Transverse colon (tissue), 4 donors: ENCODE measurements around the gene PTGDR2. TPM values are rescaled to one million over a fixed set of nuclear protein-coding genes. Genes with fewer than 3 reads are reported as not detected.
A peak's percentile ranks its signal among the peaks of the same experiment; 100 is the strongest.

Experiments
- DNase-seq: peaks from one replicate; pipeline ENCODE4 v3.0.0-alpha.2; 2019
- H3K27ac ChIP-seq, 4 donors: fragments of 200-600 bp; sonication (generic); 2 replicates each; pipeline ENCODE4 v1.5.1; 2016 to 2018; ENCODE audit warnings: inconsistent platforms in 4 of 4
- H3K27me3 ChIP-seq: fragments of 200-600 bp; sonication (generic); 2 replicates; pipeline ENCODE4 v1.5.1; 2017; ENCODE audit warnings: inconsistent platforms
- H3K36me3 ChIP-seq, 4 donors: fragments of 200-600 bp; sonication (generic); 2 replicates each; pipeline ENCODE4 v1.5.1; 2017 to 2019; ENCODE audit warnings: inconsistent platforms in 4 of 4
- H3K4me1 ChIP-seq, 4 donors: fragments of 200-600 bp; sonication (generic); 2 replicates each; pipeline ENCODE4 v1.5.1; 2017 to 2020; ENCODE audit warnings: inconsistent platforms in 4 of 4
- H3K4me3 ChIP-seq, 4 donors: fragments of 200-600 bp; sonication (generic); 1 replicate in 1 of 4; 2 replicates in 3 of 4; pipeline versions ENCODE4 v1.5.1 to v1.6.1; 2017 to 2019; ENCODE audit warnings: inconsistent platforms in 4 of 4
- H3K9me3 ChIP-seq, 2 donors: fragments of 200-600 bp; sonication (generic); 2 replicates each; pipeline ENCODE4 v1.5.1; 2017 to 2019; ENCODE audit warnings: inconsistent platforms in 2 of 2
- CTCF ChIP-seq, 5 experiments: fragments of 200-600 bp in 3 of 5; fragments of 450-650 bp in 2 of 5; sonication (generic) in 3 of 5; IDR thresholded peaks; 1 replicate in 2 of 5; 2 replicates in 3 of 5; pipeline ENCODE4 v1.5.1; 2016 to 2017; ENCODE audit warnings: antibody characterized with exemption in 5 of 5, inconsistent platforms in 3 of 5, mild to moderate bottlenecking in 2 of 5, moderate library complexity in 1 of 5
- EP300 ChIP-seq: sonication (generic); formaldehyde crosslinking; IDR thresholded peaks from one replicate; pipeline ENCODE4 v1.6.1; 2017; ENCODE audit warnings: antibody characterized with exemption, low read depth
- POLR2A ChIP-seq: fragments of 450-650 bp; IDR thresholded peaks from one replicate; pipeline ENCODE4 v1.6.1; 2016; ENCODE audit warnings: antibody characterized with exemption, mild to moderate bottlenecking, moderate library complexity
- POLR2AphosphoS5 ChIP-seq, 3 donors: sonication (generic); formaldehyde crosslinking; IDR thresholded peaks; one replicate each; pipeline ENCODE4 v1.6.1; 2016; ENCODE audit warnings: antibody characterized with exemption in 3 of 3
- WGBS, 2 donors: methylation state at CpG; one replicate each; pipeline ENCODE4 v1.1.5; 2018; ENCODE audit warnings: low coverage in 1 of 2; 5-methylcytosine and 5-hydroxymethylcytosine counted together
- in situ Hi-C, 4 donors: fragments of 200-750 bp; cut with MboI; loops; one replicate each; pipeline versions ENCODE4 v1.15.0 to v1.15.1; 2017; ENCODE audit warnings: low sequenced_read_pairs in 3 of 4, low pct_ligation_motif_present in 1 of 4, low pct_unique_long_range_greater_than_20kb in 1 of 4
- intact Hi-C: fragments of 100-400 bp; cut with DNase I; formaldehyde crosslinking; loops from one replicate; pipeline ENCODE4 v1.15.1; 2023; ENCODE audit warnings: low total_unique reads
- total RNA-seq, 4 donors: library from RNA; depleted of rRNA; stranded (reverse); fragments of >200 nt; gene quantifications; one replicate each; pipeline ENCODE4 v1.1.0, GENCODE V29; 2016

Gene PTGDR2
- total RNA-seq, 4 donors from 2014 or later: 3.5 to 36.6 (median 4.5) TPM; not detected in 1

- 63 to 84% methylated on average over 1 of the region's 1 CpG for WGBS, 2 donors
- Histone ChIP-seq H3K27me3 (no peaks in the 10 kb centered on the region), H3K27ac (no peak overlapping the region), H3K4me1 (peaks cover 0 to 17% (median 5%) of the 10 kb centered on the region in 4 donors), H3K9me3 (peaks cover 3 to 12% of the 10 kb centered on the region in 2 donors), H3K36me3 (no peaks in the 10 kb centered on the region), H3K4me3 (no peak overlapping the region)
- intact Hi-C loops: no loop called here
- no peak for TF ChIP-seq POLR2A
- TF ChIP-seq POLR2AphosphoS5 (IDR thresholded peaks at IDR 0.05): no peak
- no peak for DNase-seq
- in situ Hi-C loops: no loop called here
Measured at GRCh38 chr11:60813324-60813723, 42.4 kb downstream of the PTGDR2 start.

DNA sequence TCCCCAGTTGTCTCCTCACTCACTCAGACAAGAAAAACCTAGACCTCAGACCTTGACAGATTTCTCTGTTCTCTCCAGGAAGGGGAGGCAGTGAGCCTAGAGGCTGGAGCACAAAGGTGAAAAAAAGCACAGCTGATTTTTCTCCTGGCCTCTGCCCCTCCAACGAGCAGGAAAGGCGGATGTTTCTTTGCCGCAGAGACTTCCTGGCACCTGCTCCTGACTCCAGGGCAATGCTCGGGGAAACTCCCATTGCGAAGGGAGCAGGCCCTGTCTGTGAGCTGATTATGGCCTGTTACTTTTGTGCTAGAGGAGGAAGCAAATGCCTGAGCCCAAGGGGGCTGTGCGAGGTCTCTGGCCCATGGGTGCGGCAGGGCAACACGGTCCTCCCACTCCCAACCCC, 45.2 kb downstream of the PTGDR2 start:
- TF ChIP-seq CTCF (IDR thresholded peaks at IDR 0.05) (no peak), POLR2AphosphoS5 (IDR thresholded peaks at IDR 0.05) (no peak), EP300 (no peak), POLR2A (no peak)
- intact Hi-C loops (no loop called here), in situ Hi-C loops (no loop called here)
- no peaks in the 10 kb centered on the region for H3K36me3 ChIP-seq
- H3K27me3 ChIP-seq: no peaks in the 10 kb centered on the region
- no peak overlapping the region for H3K4me3 ChIP-seq
- H3K4me1 ChIP-seq: peaks cover 0 to 17% (median 5%) of the 10 kb centered on the region in 4 donors
- H3K9me3 ChIP-seq: no peaks in the 10 kb centered on the region
- 30% methylated on average over 8 of the region's 8 CpGs; no CpG with 5 or more reads in 1 of the 2 donors for WGBS, 2 donors
- DNase-seq: peak; percentile 43
- H3K27ac ChIP-seq: no peak overlapping the region

- H3K36me3 ChIP-seq: no peaks in the 10 kb centered on the region
- no peaks in the 10 kb centered on the region for H3K27me3 ChIP-seq
- no peak overlapping the region for H3K4me3 ChIP-seq
- DNase-seq: no peak
- peaks cover 0 to 17% (median 5%) of the 10 kb centered on the region in 4 donors for H3K4me1 ChIP-seq
- no peak for TF ChIP-seq POLR2A
- TF ChIP-seq POLR2AphosphoS5 (IDR thresholded peaks at IDR 0.05): no peak
- TF ChIP-seq CTCF (IDR thresholded peaks at IDR 0.05): no peak
- no peak for TF ChIP-seq EP300
- WGBS, 2 donors: 93% methylated on average over 4 of the region's 4 CpGs; no CpG with 5 or more reads in 1 of the 2 donors
- intact Hi-C loops: no loop called here
- in situ Hi-C loops: no loop called here
- no peak overlapping the region for H3K27ac ChIP-seq
- no peaks in the 10 kb centered on the region for H3K9me3 ChIP-seq
Measured at GRCh38 chr11:60810151-60810550, 45.6 kb downstream of the PTGDR2 start.

GRCh38 chr11:60809691-60810090, 46.1 kb downstream of the PTGDR2 start:
- Histone ChIP-seq H3K27ac (no peak overlapping the region), H3K9me3 (no peaks in the 10 kb centered on the region), H3K27me3 (no peaks in the 10 kb centered on the region), H3K4me1 (peaks cover 0 to 17% (median 5%) of the 10 kb centered on the region in 4 donors), H3K4me3 (no peak overlapping the region), H3K36me3 (no peaks in the 10 kb centered on the region)
- TF ChIP-seq EP300 (no peak), CTCF (IDR thresholded peaks at IDR 0.05) (no peak), POLR2AphosphoS5 (IDR thresholded peaks at IDR 0.05) (no peak), POLR2A (no peak)
- in situ Hi-C loops (no loop called here), intact Hi-C loops (no loop called here)
- 82 to 83% methylated on average over 6 to 11 of the region's 11 CpGs for WGBS, 2 donors
- DNase-seq: no peak

DNA sequence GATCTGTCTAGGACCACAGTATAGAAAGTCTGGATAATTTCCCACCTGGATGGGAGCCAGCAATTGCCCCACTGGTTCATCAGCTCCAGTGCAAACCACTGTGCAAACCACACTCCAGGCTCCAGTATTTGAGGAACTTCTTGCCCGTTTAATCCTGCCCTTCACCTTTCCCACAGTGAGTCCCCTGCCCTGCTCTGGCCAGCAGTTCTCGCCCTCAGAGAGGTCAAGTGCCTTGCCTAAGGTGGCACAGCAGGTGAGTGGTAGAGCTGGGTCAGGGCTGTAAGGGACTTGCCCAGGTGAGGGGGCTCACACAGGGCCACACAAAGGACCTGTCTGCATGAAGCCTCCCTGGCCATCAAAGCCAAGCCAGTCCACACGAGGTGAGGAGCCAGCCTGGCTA, 46.5 kb downstream of the PTGDR2 start:
- Histone ChIP-seq H3K27me3 (no peaks in the 10 kb centered on the region), H3K4me1 (peaks cover 0 to 17% (median 5%) of the 10 kb centered on the region in 4 donors), H3K36me3 (no peaks in the 10 kb centered on the region), H3K9me3 (no peaks in the 10 kb centered on the region), H3K4me3 (no peak overlapping the region), H3K27ac (no peak overlapping the region)
- DNase-seq: no peak
- in situ Hi-C loops: no loop called here
- intact Hi-C loops: no loop called here
- WGBS, 2 donors: 65% methylated on average over 3 of the region's 3 CpGs; no CpG with 5 or more reads in 1 of the 2 donors
- TF ChIP-seq EP300: no peak
- no peak for TF ChIP-seq CTCF (IDR thresholded peaks at IDR 0.05)
- TF ChIP-seq POLR2A: no peak
- TF ChIP-seq POLR2AphosphoS5 (IDR thresholded peaks at IDR 0.05): no peak
